ENCODE measurements around the gene PCDHGC4. TPM values are rescaled to one million over a fixed set of nuclear protein-coding genes. Genes with fewer than 3 reads are reported as not detected.

PCDHGC4 gene
- total RNA-seq, 3 donors from 2014 or later = 0.75 to 2.6 (median 1.6) TPM

GRCh38 chr5:141465351-141465750, 19.5 kb upstream of the PCDHGC4 start:
- Histone ChIP-seq H3K9me3 (no peaks in the 10 kb centered on the region), H3K4me3 (no peak overlapping the region), H3K4me1 (ENCODE audit: low read depth) (no peaks in the 10 kb centered on the region), H3K36me3 (ENCODE audit: low read depth) (no peaks in the 10 kb centered on the region)
- intact Hi-C loops (cut with DNase I, micrococcal nuclease) = no loop called here
- no peak for TF ChIP-seq CTCF (IDR thresholded peaks at IDR 0.05)
- ATAC-seq (no peak), DNase-seq (no peak)

GRCh38 chr5:141475625-141476131, 9.2 kb upstream of the PCDHGC4 start, which contains the start of gene PCDHGC3:
TSS of gene PCDHGC3 (plus strand) at chr5:141475966. CDS start at chr5:141476117, 151 bp downstream.
- Histone ChIP-seq H3K9me3 (no peaks in the 10 kb centered on the region), H3K4me1 (ENCODE audit: low read depth) (peaks cover 10% of the 10 kb centered on the region), H3K36me3 (ENCODE audit: low read depth) (no peaks in the 10 kb centered on the region), H3K4me3 (peak within 1 kb of the TSS; percentile 28)
- ATAC-seq (peak; percentile 97), DNase-seq (peak; percentile 85 to 91 (median 90))
- intact Hi-C loops (cut with DNase I, micrococcal nuclease) = no loop called here
- no peak for TF ChIP-seq CTCF (IDR thresholded peaks at IDR 0.05)

GRCh38 chr5:141476132-141476911, 8.5 kb upstream of the PCDHGC4 start:
- H3K36me3 ChIP-seq (ENCODE audit: low read depth) = no peaks in the 10 kb centered on the region
- DNase-seq = peak; percentile 65 to 80 (median 72)
- no peaks in the 10 kb centered on the region for H3K9me3 ChIP-seq
- peak; percentile 66 for ATAC-seq
- TF ChIP-seq CTCF (IDR thresholded peaks at IDR 0.05) = no peak
- intact Hi-C loops (cut with DNase I, micrococcal nuclease) = no loop called here
- H3K4me1 ChIP-seq (ENCODE audit: low read depth) = peaks cover 10% of the 10 kb centered on the region
- H3K4me3 ChIP-seq = peak overlapping the region; percentile 28

- H3K4me1 ChIP-seq (ENCODE audit: low read depth) = peaks cover 10% of the 10 kb centered on the region
- intact Hi-C loops (cut with DNase I, micrococcal nuclease) = no loop called here
Measured at GRCh38 chr5:141477044-141477575, 7.7 kb upstream of the PCDHGC4 start.

GRCh38 chr5:141477815-141478214, 7.0 kb upstream of the PCDHGC4 start:
- Histone ChIP-seq H3K4me1 (ENCODE audit: low read depth) (peaks cover 10% of the 10 kb centered on the region), H3K9me3 (no peaks in the 10 kb centered on the region), H3K36me3 (ENCODE audit: low read depth) (no peaks in the 10 kb centered on the region), H3K4me3 (no peak overlapping the region)
- intact Hi-C loops (cut with DNase I, micrococcal nuclease) = no loop called here
- no peak for TF ChIP-seq CTCF (IDR thresholded peaks at IDR 0.05)
- DNase-seq (no peak), ATAC-seq (no peak)

More at GRCh38 chr5:141477044-141477575, 7.7 kb upstream of the PCDHGC4 start:
- DNase-seq (no peak), ATAC-seq (no peak)
- no peaks in the 10 kb centered on the region for H3K9me3 ChIP-seq
- no peak for TF ChIP-seq CTCF (IDR thresholded peaks at IDR 0.05)
- no peak overlapping the region for H3K4me3 ChIP-seq
- no peaks in the 10 kb centered on the region for H3K36me3 ChIP-seq (ENCODE audit: low read depth)

Data from mucosa of descending colon (tissue), 3 donors.